Neuron (in vitro differentiated cells): ENCODE data around the gene GPC4.

Source experiments
- H2AFZ ChIP-seq: one replicate; pipeline ENCODE4 v1.6.1; 2013; ENCODE audit warnings: low read depth, mild to moderate bottlenecking, inconsistent platforms, low read length, moderate library complexity
- H3K27me3 ChIP-seq: one replicate; pipeline ENCODE4 v1.6.1; 2013; ENCODE audit warnings: low read length; ENCODE audit not compliant: insufficient read depth
- H3K36me3 ChIP-seq: one replicate; pipeline ENCODE4 v1.6.1; 2013; ENCODE audit warnings: low read length; ENCODE audit not compliant: insufficient read depth
- H3K4me1 ChIP-seq: one replicate; pipeline ENCODE4 v1.6.1; 2013; ENCODE audit warnings: low read length; ENCODE audit not compliant: insufficient read depth
- H3K4me3 ChIP-seq: 2 replicates; pipeline ENCODE4 v1.5.1; 2013; ENCODE audit warnings: mild to moderate bottlenecking, low read length, moderate library complexity
- H3K9me3 ChIP-seq: one replicate; pipeline ENCODE4 v1.6.1; 2013; ENCODE audit warnings: low read length

Gene GPC4

DNA sequence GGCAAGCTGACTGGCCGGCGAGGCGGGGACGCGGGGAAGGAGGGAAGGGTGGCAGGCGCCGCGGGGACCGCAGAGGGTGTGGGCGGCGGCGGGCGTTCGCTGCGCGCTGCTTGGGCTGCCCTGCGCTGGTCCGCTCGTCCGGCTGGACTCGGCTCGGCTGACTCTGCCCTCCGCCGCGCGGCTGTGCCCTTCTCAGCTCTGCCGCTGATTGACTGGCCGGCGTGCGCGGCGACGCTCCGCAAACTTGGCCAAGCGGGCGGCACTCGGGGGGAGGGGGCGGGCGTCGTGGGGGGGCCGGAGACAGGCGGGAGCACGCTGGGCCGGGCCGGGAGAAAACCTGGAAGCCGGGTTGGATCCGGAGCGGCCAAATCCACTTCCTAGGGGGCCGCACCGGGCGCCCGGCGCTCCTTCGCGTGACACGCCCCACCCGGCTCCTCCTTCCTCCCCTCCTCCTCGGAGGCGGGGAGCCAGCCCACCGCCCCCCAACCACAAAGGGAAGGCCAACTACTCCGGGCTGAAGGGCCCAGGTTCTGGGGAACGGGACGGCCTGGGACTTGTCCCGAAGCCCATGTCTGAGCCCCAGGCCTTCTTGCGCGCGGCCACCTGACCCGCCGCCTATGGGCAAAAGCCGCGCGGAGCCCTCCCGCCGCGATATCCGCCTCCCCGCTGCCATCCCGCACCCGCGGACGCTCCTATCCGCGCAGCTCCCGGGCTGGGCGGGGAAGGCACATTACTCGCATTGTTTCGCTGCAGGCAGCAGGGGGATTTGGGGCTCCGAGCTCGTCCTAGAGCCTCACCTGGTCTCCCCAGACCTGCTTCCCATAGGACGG lies at the start of gene GPC4:
TSS of gene GPC4 (minus strand) at position 214 of the 830 bp plus-strand sequence. CDS start 524 bp downstream, outside the sequence.
- Histone ChIP-seq H3K4me1 (peaks cover 15% of the 10 kb centered on the region), H3K27me3 (no peaks in the 10 kb centered on the region), H3K9me3 (no peaks in the 10 kb centered on the region), H2AFZ (no peak within 1 kb of the TSS), H3K4me3 (peak within 1 kb of the TSS; percentile 94), H3K36me3 (peaks cover 5% of the 10 kb centered on the region)

DNA sequence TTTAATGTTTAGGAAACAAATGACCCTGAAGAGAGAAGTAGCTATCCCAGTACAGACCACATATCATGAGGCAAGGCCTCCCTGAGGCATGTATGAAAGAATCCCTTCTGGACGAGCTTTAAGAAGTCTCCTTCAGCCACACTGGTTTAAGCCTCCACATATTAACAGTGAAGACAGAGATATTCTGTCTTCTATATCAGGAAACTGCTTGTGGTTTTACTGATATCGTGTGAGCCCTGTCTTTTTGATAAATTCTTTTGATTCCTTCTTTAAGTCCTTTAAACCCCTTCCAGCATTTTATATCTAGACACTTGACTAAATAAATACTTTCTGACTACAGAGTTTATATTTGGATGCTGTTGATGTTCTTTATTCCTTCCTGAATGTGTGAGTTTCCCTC lies 45.9 kb upstream of the GPC4 start:
- no peaks in the 10 kb centered on the region for H3K4me1 ChIP-seq
- no peaks in the 10 kb centered on the region for H3K36me3 ChIP-seq
- H3K4me3 ChIP-seq: no peak overlapping the region

DNA sequence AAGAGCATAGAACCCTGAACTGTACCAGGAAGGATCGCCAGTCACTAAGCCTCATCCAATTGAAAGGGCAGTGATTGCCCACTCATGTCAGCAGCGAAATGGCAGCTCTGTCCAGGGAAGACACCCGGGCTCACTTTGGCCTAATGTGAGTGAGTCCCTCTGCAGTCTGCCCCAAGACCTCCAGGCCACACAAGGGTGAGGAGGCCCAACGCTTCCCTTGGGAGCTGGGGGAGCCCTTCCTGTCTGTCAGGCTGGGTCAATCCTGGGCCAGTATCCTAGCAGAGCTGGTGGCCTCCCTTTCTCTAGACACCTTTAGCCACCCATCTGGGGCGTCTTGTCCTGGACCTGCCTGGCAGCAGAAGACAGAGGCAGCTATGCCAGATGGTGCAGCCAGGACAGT lies 39.6 kb upstream of the GPC4 start:
- no peaks in the 10 kb centered on the region for H3K9me3 ChIP-seq
- H3K4me1 ChIP-seq: no peaks in the 10 kb centered on the region
- no peaks in the 10 kb centered on the region for H3K27me3 ChIP-seq
- no peaks in the 10 kb centered on the region for H3K36me3 ChIP-seq
- no peak overlapping the region for H3K4me3 ChIP-seq
- H2AFZ ChIP-seq: no peak overlapping the region

More for the DNA sequence above, 45.9 kb upstream of the GPC4 start:
- Histone ChIP-seq H3K9me3 (no peaks in the 10 kb centered on the region), H3K27me3 (no peaks in the 10 kb centered on the region), H2AFZ (no peak overlapping the region)

DNA sequence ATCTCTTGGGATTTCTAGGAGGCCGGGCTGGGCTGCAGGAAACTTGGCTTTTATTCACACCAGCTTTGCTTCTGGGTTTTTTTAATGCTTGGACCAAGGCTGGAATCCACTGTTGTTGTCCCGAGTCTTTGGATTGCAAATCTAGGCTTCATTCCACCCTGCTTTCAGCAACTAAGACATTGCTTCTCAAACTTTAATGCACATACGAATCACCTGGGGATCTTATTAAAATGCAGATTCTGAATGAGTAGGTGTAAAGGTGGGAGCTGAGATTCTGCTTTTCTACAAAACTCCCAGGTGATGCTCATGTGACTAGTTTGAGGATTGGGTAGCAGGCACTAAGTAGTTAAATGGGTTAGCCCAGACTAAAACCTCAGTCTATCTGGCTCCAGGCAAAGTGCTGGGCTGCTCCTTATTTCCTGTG lies 39.2 kb upstream of the GPC4 start:
- H3K4me1 ChIP-seq: no peaks in the 10 kb centered on the region
- no peak overlapping the region for H2AFZ ChIP-seq
- no peaks in the 10 kb centered on the region for H3K36me3 ChIP-seq
- H3K4me3 ChIP-seq: no peak overlapping the region
- H3K27me3 ChIP-seq: no peaks in the 10 kb centered on the region
- H3K9me3 ChIP-seq: no peaks in the 10 kb centered on the region

DNA sequence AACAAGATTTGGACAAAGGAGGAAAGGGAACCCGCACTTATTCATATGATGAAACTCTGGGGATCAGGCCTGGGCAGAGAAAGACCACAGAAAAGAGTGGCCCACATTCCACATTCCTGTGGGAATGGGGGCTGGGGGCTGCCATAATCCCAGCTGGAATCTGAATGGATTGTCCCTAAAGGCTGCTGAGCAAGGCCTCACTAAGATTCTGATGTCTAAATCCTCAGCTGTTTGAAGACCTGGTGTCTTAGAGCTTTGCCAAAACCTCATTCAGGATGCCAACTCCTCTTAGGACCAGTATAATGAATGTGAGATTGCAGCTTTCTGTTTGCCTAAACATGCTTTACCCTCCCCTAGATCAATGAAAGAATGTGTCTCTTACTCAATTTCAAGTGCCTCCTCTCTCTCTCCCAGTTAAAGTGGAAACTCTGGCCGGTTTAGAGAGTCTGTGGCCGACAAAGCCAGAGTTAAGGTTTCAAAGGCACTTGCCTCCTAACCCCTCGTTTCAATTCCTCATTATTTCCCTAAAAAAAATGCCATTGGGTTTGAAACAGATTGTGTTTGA lies 33.3 kb upstream of the GPC4 start:
- Histone ChIP-seq H3K4me3 (no peak overlapping the region), H3K27me3 (no peaks in the 10 kb centered on the region), H3K36me3 (no peaks in the 10 kb centered on the region), H3K9me3 (no peaks in the 10 kb centered on the region), H2AFZ (no peak overlapping the region), H3K4me1 (no peaks in the 10 kb centered on the region)

DNA sequence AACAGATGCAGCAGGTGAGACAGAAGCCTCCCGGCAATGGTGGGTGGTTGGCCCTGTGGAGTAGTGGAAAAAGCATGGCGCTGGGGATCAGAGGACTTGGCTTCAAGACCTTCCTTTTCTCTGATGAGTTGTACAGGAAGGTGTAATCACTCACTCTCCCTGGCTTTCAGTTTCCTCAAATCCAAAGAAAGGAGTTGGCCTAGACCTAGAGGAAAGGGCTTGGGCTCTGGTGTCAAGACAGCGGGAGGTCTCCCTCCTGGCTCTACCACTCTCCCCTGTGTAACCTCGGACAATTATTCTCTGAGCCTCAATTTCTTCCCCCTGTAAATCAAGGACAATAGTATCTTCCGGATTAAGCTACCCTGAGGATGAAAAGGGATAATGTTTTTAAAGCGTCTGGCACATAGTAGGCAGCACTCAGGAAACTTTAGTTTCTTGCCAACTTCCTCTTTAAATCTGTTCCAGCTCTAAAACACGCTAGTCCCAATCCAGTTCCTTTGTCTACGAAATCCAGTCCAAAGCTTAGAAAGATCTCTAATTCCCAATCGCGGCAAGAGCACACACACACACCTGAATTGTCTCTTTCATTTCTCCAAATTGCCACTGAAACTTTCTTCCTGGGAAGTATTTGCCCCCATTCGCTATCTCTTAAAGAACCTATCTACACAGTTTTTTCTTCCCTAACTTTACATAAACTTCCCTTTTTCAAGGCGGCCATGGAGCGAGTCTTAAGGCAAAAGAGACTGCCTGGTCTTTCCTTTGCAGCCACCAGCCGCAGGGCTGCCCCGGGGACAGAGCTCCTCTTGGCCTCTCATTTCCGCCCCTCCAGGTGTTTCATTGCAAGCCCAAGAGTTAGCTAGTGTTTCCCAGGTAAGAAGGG lies 29.9 kb upstream of the GPC4 start:
- Histone ChIP-seq H2AFZ (no peak overlapping the region), H3K27me3 (no peaks in the 10 kb centered on the region), H3K9me3 (no peaks in the 10 kb centered on the region), H3K4me1 (peaks cover 3% of the 10 kb centered on the region), H3K36me3 (no peaks in the 10 kb centered on the region), H3K4me3 (peak overlapping the region; percentile 51)

DNA sequence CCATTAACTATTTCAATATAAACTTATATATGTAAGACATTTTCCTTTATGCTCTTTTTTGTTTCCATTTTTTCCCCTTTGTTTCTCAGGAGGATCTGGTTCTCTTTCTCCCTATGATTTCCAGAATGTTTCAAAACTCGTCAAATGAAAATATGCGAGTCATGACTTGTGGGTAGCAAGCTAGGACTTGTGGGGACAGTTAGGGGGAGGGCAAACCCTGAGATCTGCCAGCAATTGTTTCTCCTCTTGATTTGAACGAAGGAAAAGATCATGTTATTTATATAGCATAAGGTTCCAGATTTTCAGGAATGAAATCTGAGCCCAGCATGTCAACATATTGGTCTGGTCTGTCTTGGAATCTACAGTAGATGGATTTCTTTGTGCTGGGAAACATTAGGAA lies 28.9 kb upstream of the GPC4 start:
- H3K9me3 ChIP-seq: no peaks in the 10 kb centered on the region
- peaks cover 3% of the 10 kb centered on the region for H3K4me1 ChIP-seq
- H3K36me3 ChIP-seq: no peaks in the 10 kb centered on the region
- no peaks in the 10 kb centered on the region for H3K27me3 ChIP-seq
- H3K4me3 ChIP-seq: no peak overlapping the region
- H2AFZ ChIP-seq: no peak overlapping the region

DNA sequence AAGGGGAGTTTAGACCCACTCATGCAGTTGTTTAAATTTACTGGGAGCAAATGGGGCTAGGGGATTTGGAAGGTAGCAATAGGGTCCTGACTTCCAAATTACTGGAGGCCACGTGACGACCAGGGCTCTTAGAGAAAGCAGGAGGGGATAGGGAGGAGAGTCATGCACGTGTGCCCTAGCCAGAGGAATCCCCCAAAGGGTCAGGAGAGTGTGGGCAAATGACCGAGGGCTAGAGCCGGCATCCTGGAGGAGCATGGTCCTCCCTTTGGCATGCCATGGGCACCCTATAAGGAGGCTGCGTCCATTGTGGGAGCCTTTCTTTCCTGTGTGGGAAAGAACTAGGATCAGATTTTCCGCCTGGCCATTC lies 25.5 kb upstream of the GPC4 start:
- Histone ChIP-seq H3K4me1 (peaks cover 7% of the 10 kb centered on the region), H3K27me3 (no peaks in the 10 kb centered on the region), H3K36me3 (no peaks in the 10 kb centered on the region), H3K4me3 (no peak overlapping the region), H2AFZ (no peak overlapping the region), H3K9me3 (no peaks in the 10 kb centered on the region)

DNA sequence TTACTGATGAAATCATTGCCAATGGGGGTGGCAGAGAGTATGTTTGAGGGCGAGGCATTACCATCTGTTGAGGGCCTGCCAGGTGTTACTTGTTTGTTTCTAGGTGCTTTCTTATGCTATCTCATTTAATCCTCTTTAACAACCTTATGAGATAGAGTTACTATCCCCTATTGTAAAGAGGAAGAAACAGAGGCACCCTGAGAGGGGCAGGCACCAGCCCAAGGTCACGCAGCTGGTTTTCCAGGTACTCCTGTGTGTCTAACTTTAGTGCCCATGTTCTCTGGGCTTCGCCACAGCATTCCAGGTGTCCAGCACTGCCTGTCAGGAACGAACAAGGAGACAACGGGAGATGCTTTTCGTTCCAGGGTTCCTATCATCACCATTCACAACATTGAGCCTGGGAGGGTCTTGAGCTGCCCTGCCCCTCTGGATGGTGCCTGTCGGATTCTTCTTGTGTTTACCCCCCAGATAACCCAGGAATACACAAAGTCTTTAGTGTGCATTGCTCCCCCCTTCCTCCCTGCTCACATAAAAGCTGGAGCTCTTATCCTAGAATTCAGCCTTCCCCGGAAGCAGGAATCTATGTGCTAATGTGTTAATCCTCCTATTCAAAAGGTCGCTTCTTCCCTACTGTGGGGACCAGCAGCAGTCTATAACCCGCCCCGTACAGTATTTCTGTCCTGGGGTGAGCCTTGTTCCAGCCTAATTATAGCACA lies 24.9 kb upstream of the GPC4 start:
- peaks cover 7% of the 10 kb centered on the region for H3K4me1 ChIP-seq
- no peaks in the 10 kb centered on the region for H3K27me3 ChIP-seq
- no peaks in the 10 kb centered on the region for H3K9me3 ChIP-seq
- H3K36me3 ChIP-seq: no peaks in the 10 kb centered on the region
- H2AFZ ChIP-seq: no peak overlapping the region
- H3K4me3 ChIP-seq: no peak overlapping the region

DNA sequence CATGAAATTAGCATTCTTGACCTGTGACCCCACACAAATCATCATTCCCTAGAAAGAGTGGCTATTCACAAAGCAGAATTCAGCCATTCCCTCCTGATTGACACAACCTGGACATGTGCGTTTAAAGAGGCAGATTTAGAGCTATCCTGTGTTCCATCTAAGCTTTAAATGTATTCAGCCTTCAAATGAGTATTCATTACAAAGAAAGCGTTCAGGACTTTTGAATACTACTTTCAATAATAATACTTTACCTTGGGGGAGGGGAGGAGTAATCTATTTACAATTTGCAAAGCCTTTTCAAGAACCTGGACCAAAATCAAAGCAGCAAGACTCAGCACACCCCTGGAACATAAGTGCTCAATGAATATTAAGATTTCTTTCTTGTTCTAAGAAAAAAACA lies 22.5 kb upstream of the GPC4 start:
- Histone ChIP-seq H3K27me3 (no peaks in the 10 kb centered on the region), H2AFZ (no peak overlapping the region), H3K9me3 (no peaks in the 10 kb centered on the region), H3K4me1 (peaks cover 7% of the 10 kb centered on the region), H3K36me3 (no peaks in the 10 kb centered on the region), H3K4me3 (no peak overlapping the region)

DNA sequence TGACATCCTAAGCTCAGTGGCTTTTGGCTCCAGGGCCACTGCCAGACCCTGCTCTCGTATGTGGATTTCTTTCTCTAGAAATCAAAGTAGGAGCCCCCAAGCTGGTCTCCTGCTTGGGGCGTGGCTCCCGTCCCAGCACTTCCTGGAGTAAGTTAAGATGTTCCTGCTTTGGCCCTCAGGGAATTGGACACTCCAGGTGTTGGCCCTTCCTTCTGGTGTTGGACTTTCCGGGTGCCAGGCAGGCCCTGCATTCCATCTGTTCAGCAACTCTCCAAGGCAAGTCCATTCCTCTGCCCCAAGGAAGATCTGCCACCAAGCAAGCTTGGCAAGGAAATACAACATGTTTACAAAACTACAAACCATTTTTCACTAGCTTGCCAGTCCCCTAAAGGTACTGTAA lies 22.1 kb upstream of the GPC4 start:
- Histone ChIP-seq H3K9me3 (no peaks in the 10 kb centered on the region), H2AFZ (no peak overlapping the region), H3K4me1 (peaks cover 7% of the 10 kb centered on the region), H3K4me3 (no peak overlapping the region), H3K36me3 (no peaks in the 10 kb centered on the region), H3K27me3 (no peaks in the 10 kb centered on the region)

DNA sequence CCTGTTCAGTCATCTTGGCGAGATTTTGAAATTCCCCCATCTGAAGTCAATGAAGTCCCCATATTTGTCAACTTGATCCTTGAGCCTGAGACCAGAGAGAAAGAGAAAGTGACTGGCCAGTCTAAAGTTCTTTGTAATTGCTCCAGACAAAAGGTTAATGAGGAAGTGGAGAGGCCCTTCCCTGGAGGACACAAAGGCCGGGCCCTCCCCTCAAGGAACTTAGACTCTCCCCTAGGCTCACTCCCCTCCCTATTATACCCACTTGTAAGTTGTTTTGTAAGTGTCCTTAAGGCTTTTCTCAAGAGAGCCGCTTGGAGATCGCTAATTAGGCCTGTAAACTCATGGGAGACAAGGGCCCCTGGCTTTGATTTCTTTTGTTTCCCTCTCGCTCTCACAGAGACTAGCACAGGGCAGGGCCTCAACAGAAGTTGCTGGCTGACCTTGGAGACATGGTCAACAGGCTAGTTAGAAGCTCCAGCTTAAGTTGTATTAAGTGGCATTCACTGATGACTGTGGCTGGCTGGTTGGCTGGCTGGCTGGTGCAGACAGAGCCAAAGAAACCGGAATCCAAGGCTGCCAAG lies 20.3 kb upstream of the GPC4 start:
- Histone ChIP-seq H3K9me3 (no peaks in the 10 kb centered on the region), H3K36me3 (no peaks in the 10 kb centered on the region), H3K4me3 (no peak overlapping the region), H2AFZ (no peak overlapping the region), H3K27me3 (no peaks in the 10 kb centered on the region), H3K4me1 (peaks cover 13% of the 10 kb centered on the region)
